ENCODE measurements around the gene SERHL2.
"Not testable (repeated sequence)": the region's sequence is repeated elsewhere in the genome, so short reads cannot be mapped to it uniquely, and the experiment has no call there.

- TF ChIP-seq CTCF (IDR thresholded peaks at IDR 0.05; ENCODE audit: insufficient read depth, low read length, poor library complexity, severe bottlenecking); EZH2phosphoT487 (conservative IDR thresholded peaks at IDR 0.05; ENCODE audit: low read length): not testable (repeated sequence)
Measured at GRCh38 chr22:42563943-42564342, 10.2 kb downstream of the SERHL2 start.

Data from SU-DHL-6 (cell line).